DMS 273 treated with DMSO at 0.1 percent for 48 hours (cell line): Measurements from ENCODE around the gene CEP170.
A peak's percentile ranks its signal among the peaks of the same experiment; 100 is the strongest.

Experiments used
- DNase-seq: peaks from one replicate; lab custom pipeline; 2025; lab: John Stamatoyannopoulos, UW

CEP170 gene

GRCh38 chr1:243267914-243268653 is 13.0 kb upstream of the CEP170 start:
- DNase-seq, result no peak

- no peak for DNase-seq
Observed at GRCh38 chr1:243267471-243267880, 12.4 kb upstream of the CEP170 start.

GRCh38 chr1:243266231-243266630 is 11.2 kb upstream of the CEP170 start:
- DNase-seq, result no peak

GRCh38 chr1:243264717-243265116 is 9.6 kb upstream of the CEP170 start:
- DNase-seq, result no peak

DNA sequence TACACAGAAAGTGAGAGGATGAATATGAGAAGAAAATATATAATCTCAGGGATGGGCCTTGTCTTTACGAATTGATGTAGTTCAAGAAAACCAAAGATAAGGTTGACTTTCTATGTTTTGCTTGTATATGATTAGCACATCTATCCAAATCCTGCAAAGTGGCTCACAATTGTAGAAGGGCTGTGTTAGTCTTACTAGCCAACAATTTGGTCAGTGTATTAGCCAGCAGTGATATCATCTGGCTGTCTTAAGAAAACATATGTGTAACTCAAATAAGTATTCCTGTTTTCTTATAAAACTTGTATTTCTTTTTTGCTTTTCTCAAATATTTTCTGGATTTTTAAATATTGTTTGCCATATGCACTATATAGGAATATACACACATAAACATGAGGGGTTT is 6.3 kb upstream of the CEP170 start:
- DNase-seq, result no peak

DNA sequence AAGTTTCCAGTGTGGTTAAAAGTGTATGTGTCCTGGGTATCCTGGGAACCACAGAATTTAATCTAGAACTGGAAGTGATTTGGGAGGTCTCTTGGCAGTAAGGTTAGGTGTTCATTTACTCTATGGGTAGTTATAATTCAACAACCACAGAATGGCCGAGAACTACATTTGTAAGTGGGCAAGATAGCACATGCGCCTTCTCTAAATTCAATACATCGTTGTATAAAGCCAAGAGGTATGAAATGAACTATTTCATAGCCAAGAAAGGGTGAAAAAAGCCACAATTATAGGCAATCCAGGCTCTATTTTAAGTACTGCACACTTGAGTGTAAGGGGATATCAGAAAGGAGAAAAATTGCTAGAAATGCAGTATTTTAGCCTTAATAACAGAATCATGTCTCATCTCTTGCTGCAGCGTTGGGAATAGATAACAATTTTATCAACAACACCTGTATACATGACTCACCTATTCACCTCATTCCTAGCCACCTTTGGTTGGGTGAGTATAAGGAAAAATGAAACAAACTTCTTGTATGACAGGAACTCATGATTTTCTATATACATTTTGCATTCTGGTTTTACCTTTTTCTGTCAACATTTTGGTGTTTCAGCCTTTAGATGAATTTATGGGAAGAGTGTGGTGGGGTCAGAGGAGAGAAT is 5.3 kb upstream of the CEP170 start:
- no peak for DNase-seq

DNA sequence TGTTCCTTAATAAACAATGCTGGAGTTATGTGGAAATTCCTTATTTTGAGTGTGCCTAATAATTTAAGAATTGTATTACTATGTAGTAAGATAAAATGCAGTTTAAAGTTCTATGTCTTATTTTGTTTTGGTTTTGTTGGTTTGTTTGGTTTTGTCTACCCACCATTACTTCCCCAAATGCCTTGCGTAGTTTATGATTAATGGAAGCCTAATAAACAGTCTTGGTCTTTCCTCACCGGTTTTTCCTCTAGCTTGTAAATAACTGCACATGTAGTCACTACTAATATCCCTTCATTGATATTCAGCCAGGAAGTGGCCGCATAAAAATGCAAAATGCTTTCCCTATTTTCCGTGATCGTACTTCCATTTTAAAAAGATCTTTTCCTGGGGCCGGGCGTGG is 3.6 kb upstream of the CEP170 start:
- no peak for DNase-seq

DNA sequence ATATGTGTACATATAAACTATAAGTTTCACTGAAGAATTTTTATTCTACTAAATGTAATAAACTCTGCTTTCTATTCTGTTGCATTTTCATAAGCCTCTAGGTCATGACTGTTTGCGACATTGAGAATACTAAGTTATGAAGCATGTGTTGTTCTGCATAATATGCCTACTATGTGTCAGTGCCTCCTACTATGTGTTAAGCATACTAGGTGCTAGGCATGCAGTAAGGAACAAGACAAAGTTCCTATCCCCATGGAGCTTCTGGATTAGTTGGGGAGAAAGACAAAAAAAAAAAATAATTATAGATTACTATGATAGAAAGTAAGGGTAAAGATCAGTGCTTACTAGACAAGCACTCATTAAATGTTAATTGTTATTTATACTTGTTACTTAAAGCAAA is 2.1 kb upstream of the CEP170 start:
- no peak for DNase-seq

DNA sequence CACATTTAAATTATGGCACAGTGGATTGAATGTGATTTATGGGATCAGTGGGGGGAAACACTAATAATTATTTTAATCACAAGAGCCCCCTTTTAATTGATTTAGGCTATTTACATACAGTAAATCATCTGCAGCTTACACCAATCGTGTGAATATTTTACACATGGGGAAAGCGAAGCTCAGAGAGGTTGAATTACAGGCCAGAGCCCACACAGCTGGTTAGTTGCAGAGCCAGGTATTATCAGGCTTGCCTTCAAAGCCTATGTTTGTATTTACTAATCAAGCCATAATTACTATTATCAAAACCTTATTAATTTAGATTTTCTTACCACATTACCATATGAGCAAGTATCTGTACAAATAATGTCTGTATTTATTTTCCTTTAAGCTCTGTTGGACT is 1.5 kb upstream of the CEP170 start:
- no peak for DNase-seq

DNA sequence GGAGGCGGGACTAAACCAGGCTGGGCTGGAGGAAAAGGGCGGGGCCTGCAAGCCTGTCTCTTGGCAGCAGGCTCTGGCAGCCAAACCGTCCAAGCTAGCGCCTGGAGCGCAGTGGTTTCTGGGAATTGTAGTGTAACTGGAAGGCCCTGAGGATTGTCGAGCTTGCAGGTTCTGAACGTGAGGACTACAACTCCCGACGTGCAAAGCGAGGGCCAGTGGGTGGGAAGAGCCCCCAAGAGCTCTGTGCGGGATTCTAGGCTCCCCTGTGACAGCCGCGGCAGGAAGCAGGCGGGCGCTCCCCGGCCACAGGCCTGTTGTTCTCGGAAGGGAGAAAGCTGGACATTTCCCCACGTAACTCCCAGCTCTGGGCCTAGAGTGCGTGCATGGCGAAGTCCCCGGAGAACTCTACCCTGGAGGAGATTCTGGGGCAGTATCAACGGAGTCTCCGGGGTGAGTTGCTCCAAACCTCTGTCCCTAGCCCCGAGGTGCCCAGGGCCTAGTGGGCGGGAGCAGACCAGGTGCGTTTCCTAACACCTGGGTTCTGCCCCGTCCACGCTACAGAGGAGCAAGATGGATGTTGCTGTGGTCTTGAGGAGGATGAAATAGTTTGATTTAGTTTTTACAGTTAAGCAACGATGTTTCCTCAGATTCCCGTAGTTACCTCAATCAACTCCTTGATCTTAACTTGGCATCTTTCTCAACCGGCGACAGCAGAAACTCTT is 871 bp upstream of the CEP170 start, which contains the start of gene SDCCAG8:
SDCCAG8 (plus strand) TSS at position 251 of the 722 bp plus-strand sequence; CDS start at position 384, 133 bp downstream.
- peak; percentile 99 for DNase-seq

DNA sequence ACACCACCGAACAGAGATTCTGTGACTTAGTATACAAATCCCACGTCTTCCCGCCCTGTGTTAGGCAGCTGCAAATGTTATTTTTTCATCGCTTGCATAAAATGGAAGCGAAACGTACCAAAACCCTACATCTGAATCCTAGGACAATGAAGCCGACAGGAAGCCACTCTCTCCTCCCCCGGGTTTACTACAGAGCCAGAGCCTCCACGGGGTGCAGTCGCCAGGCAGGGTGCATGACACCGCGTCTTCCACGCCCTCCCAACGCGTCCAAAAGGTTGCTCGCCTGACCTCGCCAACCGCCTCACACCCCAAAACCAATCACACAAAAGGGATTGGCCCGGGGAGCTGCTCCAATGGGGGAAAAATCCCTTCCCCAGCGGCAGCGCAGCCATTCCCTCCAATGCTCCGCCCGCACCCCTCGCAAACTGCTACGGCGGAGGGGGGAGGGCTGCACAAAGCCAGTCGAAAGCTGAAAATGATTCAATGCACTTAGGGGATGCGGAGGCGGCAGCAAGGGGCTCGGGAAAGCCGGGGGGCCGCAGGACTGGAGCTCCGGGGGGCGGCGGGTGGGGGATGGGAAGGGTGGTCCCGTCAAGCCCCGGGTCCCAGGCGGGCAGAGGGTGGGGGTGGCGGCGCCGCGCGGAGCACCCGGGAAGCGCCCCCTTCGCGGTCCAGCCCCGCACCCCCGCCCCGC is 701 bp downstream of the CEP170 start:
- DNase-seq, result peak; percentile 31

DNA sequence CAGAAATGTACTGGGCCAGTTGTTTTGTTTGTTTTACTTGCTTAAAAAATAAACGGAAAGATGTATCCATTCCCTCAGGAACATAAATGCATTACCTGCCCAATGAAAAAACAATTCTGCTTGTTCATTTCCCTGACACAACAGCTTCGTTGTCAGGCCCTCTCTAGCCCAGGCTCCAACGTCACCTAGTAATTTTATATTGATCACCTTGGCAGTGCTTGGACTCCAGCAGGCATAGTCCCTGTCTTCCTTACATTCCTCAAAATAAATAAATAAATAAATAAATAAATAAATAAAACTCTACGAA is 1.2 kb downstream of the CEP170 start:
- DNase-seq, result no peak

DNA sequence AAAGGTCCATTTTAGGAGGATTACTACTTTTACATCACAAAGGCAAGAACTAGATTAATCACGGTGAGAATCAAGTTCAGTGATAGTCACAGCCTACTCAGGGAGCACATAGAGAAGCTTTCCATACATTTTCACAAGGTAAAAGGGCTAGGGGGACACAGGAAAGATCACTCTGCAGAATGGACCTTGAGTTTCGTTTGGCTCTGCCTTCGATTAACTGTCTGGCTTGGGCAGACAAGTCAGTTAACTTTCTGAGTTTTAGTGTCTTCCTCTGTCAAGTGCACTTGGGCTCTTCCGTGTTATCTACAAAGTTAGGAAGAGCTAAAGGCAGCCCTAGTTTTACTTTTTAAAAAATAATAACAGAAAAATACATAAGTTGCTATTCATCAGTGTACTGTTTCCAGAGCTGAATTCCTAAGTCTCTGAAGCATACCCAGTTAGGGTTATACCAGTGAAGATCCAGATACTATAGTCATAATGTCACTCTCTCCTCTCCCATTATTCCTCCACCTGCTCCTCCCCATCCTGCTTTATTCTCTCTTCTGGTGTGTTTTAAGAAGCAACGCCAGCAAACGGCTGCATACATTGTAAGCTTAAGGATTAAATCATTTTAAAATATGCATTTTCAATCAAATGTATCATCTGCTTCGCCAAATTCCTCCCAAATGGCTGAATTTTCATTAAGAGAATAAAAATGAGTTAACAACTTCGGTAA is 1.7 kb downstream of the CEP170 start:
- DNase-seq, result no peak

GRCh38 chr1:243251539-243251938 is 3.5 kb downstream of the CEP170 start:
- no peak for DNase-seq

DNA sequence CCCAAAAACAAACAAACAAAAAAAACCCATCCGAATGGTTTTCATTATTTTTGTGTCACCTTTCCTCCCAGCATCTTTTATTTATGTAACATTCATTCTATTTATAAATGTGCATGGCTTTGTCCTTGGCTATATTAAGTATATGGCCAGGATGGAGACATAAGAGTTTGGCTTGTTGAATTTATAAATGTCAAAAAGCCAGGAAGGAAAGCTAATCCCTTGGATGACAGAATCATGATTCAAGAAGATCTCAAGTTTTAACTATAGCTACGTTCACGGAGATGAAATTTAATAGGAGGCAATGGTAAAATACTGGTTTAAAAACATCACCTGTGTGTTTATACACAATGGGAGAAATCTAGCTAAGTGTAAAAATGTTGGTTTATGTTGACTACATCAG is 5.0 kb downstream of the CEP170 start:
- DNase-seq, result no peak

GRCh38 chr1:243249214-243249613 is 5.9 kb downstream of the CEP170 start:
- DNase-seq, result no peak

DNA sequence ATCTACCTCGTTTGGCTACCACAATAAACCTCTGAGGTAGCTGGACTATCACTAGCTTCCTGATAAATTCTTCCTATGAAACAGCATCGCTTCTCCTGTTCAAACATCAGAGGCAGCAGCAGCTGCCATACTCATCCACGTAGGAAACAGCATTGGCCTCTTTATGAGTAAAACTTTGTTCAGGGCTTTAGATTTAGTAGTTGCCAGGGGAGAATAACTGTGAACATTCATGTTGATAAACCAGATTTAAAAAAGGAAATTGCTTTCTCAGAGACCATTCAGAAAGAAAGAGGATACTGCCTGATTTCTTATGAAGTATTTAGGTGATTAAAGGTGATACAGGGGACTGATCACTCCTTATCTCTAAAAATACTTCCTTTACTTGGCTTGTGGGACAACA is 7.2 kb downstream of the CEP170 start:
- no peak for DNase-seq

- no peak for DNase-seq
Observed at GRCh38 chr1:243246916-243247315, 8.2 kb downstream of the CEP170 start.

DNA sequence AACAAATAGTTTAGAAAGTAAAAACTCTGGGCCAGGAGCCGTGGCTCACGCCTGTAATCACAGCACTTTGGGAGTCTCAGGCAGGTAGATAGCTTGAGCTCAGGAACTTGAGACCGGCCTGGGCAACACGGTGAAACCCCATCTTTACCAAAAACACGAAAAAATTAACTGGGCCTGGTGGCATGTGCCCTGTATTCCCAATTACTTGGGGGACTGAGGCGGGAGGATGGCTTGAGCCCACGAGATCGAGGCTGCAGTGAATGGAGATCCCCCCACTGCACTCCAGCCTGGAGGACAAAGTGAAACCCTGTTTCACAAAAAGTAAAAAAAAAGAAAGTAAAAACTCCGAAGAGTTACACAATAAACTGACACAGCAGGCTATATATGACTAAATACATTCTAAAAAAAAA is 10.6 kb downstream of the CEP170 start:
- no peak for DNase-seq

GRCh38 chr1:243236604-243237252 is 18.4 kb downstream of the CEP170 start:
- DNase-seq, result no peak

DNA sequence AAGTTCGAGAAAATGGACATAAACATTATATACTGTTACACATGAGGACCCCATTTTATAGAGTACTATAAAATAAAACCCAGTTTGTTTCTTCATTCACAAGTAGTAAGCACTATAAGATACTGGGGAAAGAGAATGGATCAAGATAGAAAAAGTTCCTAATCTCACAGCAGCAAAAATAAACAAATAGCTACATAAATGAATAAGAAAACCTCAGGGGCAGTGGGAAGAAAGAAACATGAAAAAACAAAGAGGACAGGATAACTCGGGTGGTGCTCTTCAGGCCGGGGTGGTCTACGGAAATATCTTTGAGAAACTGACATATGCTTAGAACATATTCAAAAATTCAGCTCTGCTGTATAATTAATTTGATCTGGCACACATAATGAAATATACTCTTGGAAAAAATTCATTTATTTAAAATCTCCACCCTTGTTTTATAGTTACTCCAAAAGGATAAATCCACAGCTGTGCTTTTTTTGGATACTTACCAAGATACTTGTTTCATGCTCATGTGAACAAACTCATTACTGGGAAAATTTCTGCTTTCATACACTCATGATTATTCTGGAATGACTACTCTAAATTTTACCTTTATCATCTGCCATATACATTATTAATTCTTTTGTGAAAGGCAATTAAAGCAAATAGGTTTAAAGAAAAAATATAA is 20.0 kb downstream of the CEP170 start:
- no peak for DNase-seq
